ENCODE data around the gene NAPSA. TPM values are rescaled to one million over a fixed set of nuclear protein-coding genes. Genes with fewer than 3 reads are reported as not detected.
"Not testable (repeated sequence)": the region's sequence is repeated elsewhere in the genome, so short reads cannot be mapped to it uniquely, and the experiment has no call there.

NAPSA gene
- total RNA-seq, 1 donor from 2014 or later: 0.48 TPM

GRCh38 chr19:50331994-50332243 lies 33.5 kb downstream of the NAPSA start:
- no peak for DNase-seq (ENCODE audit: low read depth)

GRCh38 chr19:50331221-50331993 lies 34.0 kb downstream of the NAPSA start:
- DNase-seq (ENCODE audit: low read depth): no peak

GRCh38 chr19:50330365-50331078 lies 34.9 kb downstream of the NAPSA start:
- DNase-seq (ENCODE audit: low read depth): peak; percentile 31

- DNase-seq (ENCODE audit: low read depth): not testable (repeated sequence)
Observed at GRCh38 chr19:50329926-50330294, 35.5 kb downstream of the NAPSA start.

- no peak for DNase-seq (ENCODE audit: low read depth)
Observed at GRCh38 chr19:50329146-50329925, 36.1 kb downstream of the NAPSA start, which contains the start of gene KCNC3. Gene KCNC3 (minus strand): TSS chr19:50329377. CDS start chr19:50329082, 295 bp downstream.

- no peak for DNase-seq (ENCODE audit: low read depth)
Observed at GRCh38 chr19:50328873-50329145, 36.6 kb downstream of the NAPSA start.

GRCh38 chr19:50328224-50328872 lies 37.1 kb downstream of the NAPSA start:
- no peak for DNase-seq (ENCODE audit: low read depth)

GRCh38 chr19:50327461-50328223 lies 37.8 kb downstream of the NAPSA start:
- no peak for DNase-seq (ENCODE audit: low read depth)

- no peak for DNase-seq (ENCODE audit: low read depth)
Observed at GRCh38 chr19:50327013-50327412, 38.4 kb downstream of the NAPSA start.

GRCh38 chr19:50326101-50326664 lies 39.3 kb downstream of the NAPSA start:
- DNase-seq (ENCODE audit: low read depth): no peak

- DNase-seq (ENCODE audit: low read depth): peak; percentile 16
Observed at GRCh38 chr19:50325310-50326100, 39.9 kb downstream of the NAPSA start.

- no peak for DNase-seq (ENCODE audit: low read depth)
Observed at GRCh38 chr19:50324331-50324730, 41.1 kb downstream of the NAPSA start.

- DNase-seq (ENCODE audit: low read depth): no peak
Observed at GRCh38 chr19:50323782-50324133, 41.7 kb downstream of the NAPSA start.

- no peak for DNase-seq (ENCODE audit: low read depth)
Observed at GRCh38 chr19:50322931-50323781, 42.3 kb downstream of the NAPSA start.

GRCh38 chr19:50322234-50322633 lies 43.2 kb downstream of the NAPSA start:
- DNase-seq (ENCODE audit: low read depth): no peak

- DNase-seq (ENCODE audit: low read depth): no peak
Observed at GRCh38 chr19:50321831-50322230, 43.6 kb downstream of the NAPSA start.

GRCh38 chr19:50320596-50320995 lies 44.8 kb downstream of the NAPSA start:
- DNase-seq (ENCODE audit: low read depth): no peak

GRCh38 chr19:50320051-50320450 lies 45.4 kb downstream of the NAPSA start:
- DNase-seq (ENCODE audit: low read depth): no peak

GRCh38 chr19:50319156-50319555 lies 46.3 kb downstream of the NAPSA start:
- no peak for DNase-seq (ENCODE audit: low read depth)
